ENCODE measurements around the gene VPS13D. TPM values are rescaled to one million over a fixed set of nuclear protein-coding genes. Genes with fewer than 3 reads are reported as not detected.

The VPS13D gene
- total and polyA plus RNA-seq, 10 of the 15 experiments (the other 5 are each of a cell fraction or from before 2014, with no cell fraction given), result 1.4 to 16.9 (median 8.5) TPM

DNA sequence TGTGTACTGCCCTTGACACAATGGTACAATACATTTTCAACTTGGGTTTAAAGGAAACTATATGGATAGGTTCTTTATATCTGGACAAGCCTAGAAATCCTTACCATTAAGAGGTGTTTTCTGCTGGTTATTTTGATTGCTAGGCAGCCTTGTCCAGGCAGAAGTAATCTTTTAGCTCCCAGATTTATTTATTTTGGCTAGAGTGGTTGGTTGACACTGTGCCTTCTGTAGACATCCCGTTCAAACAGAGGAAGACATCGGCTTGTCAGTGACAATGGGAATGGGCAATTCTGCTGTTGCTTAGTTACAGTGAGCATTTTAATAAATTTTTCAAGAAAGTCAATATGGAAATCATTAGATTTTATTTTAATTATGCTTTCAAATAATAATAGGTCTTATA, 138.8 kb downstream of the VPS13D start:
- no peaks in the 10 kb centered on the region for H3K79me2 ChIP-seq (ENCODE audit: control insufficient read depth, insufficient read depth, low read length)
- no peak overlapping the region for H2AFZ ChIP-seq (ENCODE audit: control insufficient read depth, low read depth, low read length)
- intact Hi-C loops (cut with micrococcal nuclease; ENCODE audit: unreplicated experiment), result no loop called here
- ATAC-seq, result no peak
- 100% methylated on average over 2 of the region's 2 CpGs for WGBS (ENCODE audit: insufficient coverage, insufficient replicate concordance, low lambda C conversion rate, missing lambda C conversion rate)
- no peaks in the 10 kb centered on the region for H3K9me3 ChIP-seq (replicated peaks; ENCODE audit: control insufficient read depth, insufficient read depth, low read length)
- no peak overlapping the region for H3K4me2 ChIP-seq (ENCODE audit: control insufficient read depth, insufficient read depth)
- no peak overlapping the region for H3K4me3 ChIP-seq
- ChIA-PET RAD21 (ENCODE audit: unreplicated experiment) (no interaction called here), CTCF (no interaction called here), POLR2A (no interaction called here), SMC1A (ENCODE audit: uncharacterized antibody, unreplicated experiment) (no interaction called here)
- no peaks in the 10 kb centered on the region for H3K27me3 ChIP-seq (replicated peaks in 1 of 2; ENCODE audit: control insufficient read depth in 2 of 2, insufficient read depth in 2 of 2, low read length in 1 of 2)
- no TSS peak for BruUV-seq (replicated peaks)
- DNase-seq (ENCODE audit: low read depth, low spot score), result no peak
- in situ Hi-C loops (cut with MboI), result no loop called here
- no peak overlapping the region for H3K9ac ChIP-seq (ENCODE audit: control insufficient read depth, insufficient read depth, low read length)
- TF ChIP-seq ZNF622 (IDR thresholded peaks at IDR 0.05), result no peak
- no peak for TF ChIP-seq TCF12 (IDR thresholded peaks at IDR 0.05; ENCODE audit: low read depth, low read length)
- TF ChIP-seq MYC (IDR thresholded peaks at IDR 0.05; ENCODE audit: insufficient read depth, insufficient read length, insufficient replicate concordance, low read length, severe bottlenecking), result no peak
- no peak for TF ChIP-seq NFXL1 (IDR thresholded peaks at IDR 0.05; ENCODE audit: borderline replicate concordance)
- no peak for TF ChIP-seq ZZZ3 (IDR thresholded peaks at IDR 0.05; ENCODE audit: control insufficient read depth, insufficient read length, low read depth)
- no peak for TF ChIP-seq TCF3 (IDR thresholded peaks at IDR 0.05; ENCODE audit: borderline replicate concordance, insufficient read depth, low read depth, low read length)
- TF ChIP-seq RAD21 (IDR thresholded peaks at IDR 0.05; ENCODE audit: insufficient read depth, low read depth, low read length), result no peak
- no peak for TF ChIP-seq CUX1 (IDR thresholded peaks at IDR 0.05; ENCODE audit: insufficient replicate concordance, low read depth, low read length)
- TF ChIP-seq SPI1 (IDR thresholded peaks at IDR 0.05; ENCODE audit: borderline replicate concordance, insufficient read depth, low read depth, low read length), result no peak
- no peak for TF ChIP-seq ZNF384 (IDR thresholded peaks at IDR 0.05; ENCODE audit: borderline replicate concordance, low read depth, low read length)
- TF ChIP-seq, protein P1, sequence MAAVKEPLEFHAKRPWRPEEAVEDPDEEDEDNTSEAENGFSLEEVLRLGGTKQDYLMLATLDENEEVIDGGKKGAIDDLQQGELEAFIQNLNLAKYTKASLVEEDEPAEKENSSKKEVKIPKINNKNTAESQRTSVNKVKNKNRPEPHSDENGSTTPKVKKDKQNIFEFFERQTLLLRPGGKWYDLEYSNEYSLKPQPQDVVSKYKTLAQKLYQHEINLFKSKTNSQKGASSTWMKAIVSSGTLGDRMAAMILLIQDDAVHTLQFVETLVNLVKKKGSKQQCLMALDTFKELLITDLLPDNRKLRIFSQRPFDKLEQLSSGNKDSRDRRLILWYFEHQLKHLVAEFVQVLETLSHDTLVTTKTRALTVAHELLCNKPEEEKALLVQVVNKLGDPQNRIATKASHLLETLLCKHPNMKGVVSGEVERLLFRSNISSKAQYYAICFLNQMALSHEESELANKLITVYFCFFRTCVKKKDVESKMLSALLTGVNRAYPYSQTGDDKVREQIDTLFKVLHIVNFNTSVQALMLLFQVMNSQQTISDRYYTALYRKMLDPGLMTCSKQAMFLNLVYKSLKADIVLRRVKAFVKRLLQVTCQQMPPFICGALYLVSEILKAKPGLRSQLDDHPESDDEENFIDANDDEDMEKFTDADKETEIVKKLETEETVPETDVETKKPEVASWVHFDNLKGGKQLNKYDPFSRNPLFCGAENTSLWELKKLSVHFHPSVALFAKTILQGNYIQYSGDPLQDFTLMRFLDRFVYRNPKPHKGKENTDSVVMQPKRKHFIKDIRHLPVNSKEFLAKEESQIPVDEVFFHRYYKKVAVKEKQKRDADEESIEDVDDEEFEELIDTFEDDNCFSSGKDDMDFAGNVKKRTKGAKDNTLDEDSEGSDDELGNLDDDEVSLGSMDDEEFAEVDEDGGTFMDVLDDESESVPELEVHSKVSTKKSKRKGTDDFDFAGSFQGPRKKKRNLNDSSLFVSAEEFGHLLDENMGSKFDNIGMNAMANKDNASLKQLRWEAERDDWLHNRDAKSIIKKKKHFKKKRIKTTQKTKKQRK (IDR thresholded peaks at IDR 0.05; ENCODE audit: low read depth, low read length), result no peak
- H3K4me1 ChIP-seq (ENCODE audit: control insufficient read depth, insufficient read depth, low read length), result no peaks in the 10 kb centered on the region
- H3K27ac ChIP-seq (ENCODE audit: control insufficient read depth, insufficient read depth), result no peak overlapping the region
- H3K36me3 ChIP-seq (ENCODE audit: control insufficient read depth in 2 of 2, insufficient read depth in 2 of 2, low read length in 1 of 2), result 0 out of 4 replicates have a peak, but pooled peaks cover 0 to 4% of the 10 kb centered on the region in 2 experiments
- no peaks in the 10 kb centered on the region for H4K20me1 ChIP-seq (ENCODE audit: control insufficient read depth, insufficient read depth)
- no peak for FAIRE-seq
